WI38 (cell line): ENCODE data around the gene LRP8.

Source experiments
- H3K4me3 ChIP-seq: 2 replicates; pipeline ENCODE4 v1.5.1; 2011; ENCODE audit warnings: low read depth, mild to moderate bottlenecking, control low read depth, low read length
- CTCF ChIP-seq: IDR thresholded peaks from 2 replicates; pipeline ENCODE4 v1.5.1; 2012; ENCODE audit warnings: low read depth, mild to moderate bottlenecking, control low read depth, low read length

The LRP8 gene

GRCh38 chr1:53331446-53332185 is 3.7 kb upstream of the LRP8 start:
- no peak overlapping the region for H3K4me3 ChIP-seq
- no peak for TF ChIP-seq CTCF

DNA sequence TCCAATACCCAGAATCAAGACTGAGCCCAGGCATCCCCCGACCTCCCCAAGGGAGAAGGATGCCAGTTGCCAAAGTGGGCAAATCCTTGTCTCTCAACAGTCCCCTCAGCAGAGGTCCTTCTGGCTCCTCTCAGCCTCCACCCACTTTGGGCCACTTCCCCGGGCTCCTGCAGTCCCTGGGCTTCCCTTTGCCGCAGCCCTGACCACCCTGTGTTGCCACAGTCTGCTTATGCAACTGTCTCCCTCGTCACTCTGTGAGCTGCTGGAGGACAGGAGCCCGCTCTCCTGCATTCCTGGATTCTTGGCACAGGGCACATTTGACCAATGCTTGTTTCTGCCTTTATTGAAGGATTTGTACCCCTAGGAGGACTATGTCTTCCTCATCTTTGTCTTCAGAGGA is 2.9 kb upstream of the LRP8 start:
- TF ChIP-seq CTCF: no peak
- no peak overlapping the region for H3K4me3 ChIP-seq

GRCh38 chr1:53328541-53329499 is 950 bp upstream of the LRP8 start:
- H3K4me3 ChIP-seq: peak overlapping the region; percentile 55; the same call in 1 of the 2 replicates
- no peak for TF ChIP-seq CTCF

- H3K4me3 ChIP-seq: peak overlapping the region; percentile 76
- no peak for TF ChIP-seq CTCF
These were observed 522 bp downstream of the LRP8 start for GRCh38 chr1:53327182-53327913.

- TF ChIP-seq CTCF: no peak
- H3K4me3 ChIP-seq: peak overlapping the region; percentile 76
These were observed 1.2 kb downstream of the LRP8 start for GRCh38 chr1:53326598-53327181.

DNA sequence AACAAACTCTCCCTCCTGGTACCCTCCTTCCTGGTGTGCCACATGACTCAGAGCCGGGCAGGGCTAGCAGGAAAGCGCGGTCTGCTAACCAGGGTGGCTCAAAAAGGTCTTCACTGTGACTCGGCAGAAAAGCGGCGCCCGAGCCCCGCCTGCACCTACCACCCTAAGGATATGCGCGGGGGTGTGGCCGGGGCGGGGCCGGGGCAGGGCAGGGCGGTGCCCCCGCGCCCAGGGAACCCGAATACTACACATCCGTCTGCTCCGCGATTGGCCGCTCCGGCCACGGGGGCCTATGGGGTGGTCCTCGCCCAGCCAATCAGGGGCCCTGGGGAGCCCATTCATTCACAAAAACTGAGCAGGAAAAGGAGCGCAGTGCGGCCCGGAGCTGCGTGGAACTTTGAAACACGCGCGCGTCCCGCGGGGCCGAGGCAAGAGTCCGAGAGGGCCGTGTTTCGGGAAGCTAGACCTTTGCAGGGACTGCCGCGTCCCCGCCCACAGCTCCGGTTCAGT is 1.7 kb downstream of the LRP8 start:
- H3K4me3 ChIP-seq: peak overlapping the region; percentile 76
- no peak for TF ChIP-seq CTCF
